Heart left ventricle (tissue), 13 donors: ENCODE data around the gene EIF4E1B.

Experiments
- POLR2A ChIP-seq, 2 donors: fragments of 450-650 bp; IDR thresholded peaks; one replicate each; pipeline ENCODE4 v1.6.1; 2017; ENCODE audit warnings: antibody characterized with exemption in 2 of 2, mild to moderate bottlenecking in 2 of 2, moderate library complexity in 2 of 2
- TF ChIP-seq, protein P1 (sequence below), 12 donors: fragments of 200-600 bp; sonication (generic) in 4 of 12; IDR thresholded peaks; one replicate each; pipeline versions ENCODE4 v1.5.0 to v1.8.0; 2018 to 2022; ENCODE audit warnings: antibody characterized with exemption in 12 of 12, mild to moderate bottlenecking in 5 of 12
- donor health status: ischemic (EF 13 %, LVEDD 7.1; RV severe dilation, severe dysfunction).
- donor health status: DM: no; HTN: yes; CAD: no.
- donor health status: DM: no; HTN: no; CAD: no.
- donor health status: ischemic (EF 25% LVEDD 6.9; RV normal size, moderate dysfunction).
- donor health status: ischemic (EF 25% LVEDD 5.7; RV mildly dilated, moderate dysfunction).
- donor health status: ischemic (EF 35%, LVEDD 5.7; RV mildly dilated, moderate dysfunction).
- donor health status: nonischemic (EF 11% LVEDD 7.7; RV severe dilation, severe dysfunction).
- donor health status: DM: yes; HTN: yes; CAD: no.
- donor health status: PGD.
- donor health status: ischemic (EF 29% LVEDD 5.4; RV normal size, mild dysfunction).
- donor health status: nonischemic (EF 23%, LVEDD 6.1; RV moderate dilation, normal function).

DNA sequence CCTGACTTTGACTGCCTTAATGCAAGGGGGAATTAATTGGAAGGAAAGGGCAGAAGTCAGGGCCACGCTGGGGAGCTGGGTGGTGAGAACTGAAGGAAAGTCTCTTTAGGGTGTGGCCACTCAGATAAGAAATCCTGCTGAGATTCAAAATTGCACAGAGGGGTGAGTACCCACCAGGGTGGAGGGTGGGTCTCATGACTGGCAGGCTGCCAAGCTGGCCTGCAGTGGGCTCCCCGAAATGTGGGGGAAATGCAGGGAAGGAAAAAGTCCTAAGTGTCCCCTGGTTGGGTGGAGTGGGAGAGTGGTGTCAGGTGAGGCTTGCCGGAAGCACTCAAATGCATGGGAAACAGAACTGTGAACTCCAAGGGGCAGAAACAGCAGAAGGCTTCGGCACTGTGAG lies 40.9 kb downstream of the EIF4E1B start:
- TF ChIP-seq, protein P1, sequence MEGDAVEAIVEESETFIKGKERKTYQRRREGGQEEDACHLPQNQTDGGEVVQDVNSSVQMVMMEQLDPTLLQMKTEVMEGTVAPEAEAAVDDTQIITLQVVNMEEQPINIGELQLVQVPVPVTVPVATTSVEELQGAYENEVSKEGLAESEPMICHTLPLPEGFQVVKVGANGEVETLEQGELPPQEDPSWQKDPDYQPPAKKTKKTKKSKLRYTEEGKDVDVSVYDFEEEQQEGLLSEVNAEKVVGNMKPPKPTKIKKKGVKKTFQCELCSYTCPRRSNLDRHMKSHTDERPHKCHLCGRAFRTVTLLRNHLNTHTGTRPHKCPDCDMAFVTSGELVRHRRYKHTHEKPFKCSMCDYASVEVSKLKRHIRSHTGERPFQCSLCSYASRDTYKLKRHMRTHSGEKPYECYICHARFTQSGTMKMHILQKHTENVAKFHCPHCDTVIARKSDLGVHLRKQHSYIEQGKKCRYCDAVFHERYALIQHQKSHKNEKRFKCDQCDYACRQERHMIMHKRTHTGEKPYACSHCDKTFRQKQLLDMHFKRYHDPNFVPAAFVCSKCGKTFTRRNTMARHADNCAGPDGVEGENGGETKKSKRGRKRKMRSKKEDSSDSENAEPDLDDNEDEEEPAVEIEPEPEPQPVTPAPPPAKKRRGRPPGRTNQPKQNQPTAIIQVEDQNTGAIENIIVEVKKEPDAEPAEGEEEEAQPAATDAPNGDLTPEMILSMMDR (IDR thresholded peaks at IDR 0.05): no peak
- no peak for TF ChIP-seq POLR2A (IDR thresholded peaks at IDR 0.05)
